ENCODE measurements around the gene C5orf47.
"Not testable (repeated sequence)": the region's sequence is repeated elsewhere in the genome, so short reads cannot be mapped to it uniquely, and the experiment has no call there.

The C5orf47 gene

GRCh38 chr5:173970878-173971650, 17.9 kb upstream of the C5orf47 start:
- no peak for DNase-seq

DNA sequence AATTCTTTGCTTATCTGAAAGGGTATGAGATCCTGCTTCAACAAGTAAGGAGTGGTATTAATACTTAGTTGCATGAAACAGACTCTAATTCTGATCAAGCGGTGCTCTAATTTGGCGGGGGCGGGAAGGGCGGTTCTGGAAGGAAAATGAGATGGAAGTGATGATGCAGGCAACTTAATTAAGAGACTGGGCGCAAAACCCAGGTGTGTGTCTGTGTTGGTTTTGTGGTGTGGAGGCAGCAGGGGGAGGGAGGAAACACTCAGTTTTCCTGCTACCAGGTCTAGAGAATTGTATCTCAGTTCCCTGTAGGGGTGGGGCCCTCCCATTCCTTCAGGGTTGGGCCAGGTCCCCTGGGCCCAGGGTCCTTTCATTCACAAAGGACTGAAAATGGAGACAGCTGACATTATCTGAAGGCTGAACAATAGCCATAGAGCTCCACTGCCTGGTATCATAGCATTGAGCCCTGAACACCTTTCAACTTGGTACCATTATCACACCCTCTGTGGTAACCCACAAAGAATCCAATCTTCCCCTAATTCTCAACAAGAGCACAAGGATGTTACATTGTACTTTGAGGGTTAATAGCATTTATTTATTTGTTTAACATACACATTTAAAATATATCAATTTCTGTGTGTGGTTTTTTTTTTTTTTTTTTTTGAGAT, 17.2 kb upstream of the C5orf47 start:
- DNase-seq: no peak

DNA sequence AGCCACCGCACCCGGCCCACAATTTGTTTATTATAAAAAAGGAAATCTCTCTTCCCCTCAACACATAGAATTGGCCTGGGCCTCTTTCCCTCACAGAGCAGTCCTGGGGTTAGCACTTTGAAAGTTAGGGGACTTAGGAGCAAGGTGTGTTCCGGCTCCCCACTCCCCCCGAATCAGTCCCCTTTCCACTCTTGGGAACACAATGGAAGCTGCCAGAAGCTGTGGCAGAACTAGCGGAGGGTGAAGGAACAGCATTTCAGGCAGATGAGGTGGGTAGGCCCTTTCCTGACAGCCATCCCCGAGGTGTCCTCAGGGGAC, 16.4 kb upstream of the C5orf47 start:
- DNase-seq: no peak

DNA sequence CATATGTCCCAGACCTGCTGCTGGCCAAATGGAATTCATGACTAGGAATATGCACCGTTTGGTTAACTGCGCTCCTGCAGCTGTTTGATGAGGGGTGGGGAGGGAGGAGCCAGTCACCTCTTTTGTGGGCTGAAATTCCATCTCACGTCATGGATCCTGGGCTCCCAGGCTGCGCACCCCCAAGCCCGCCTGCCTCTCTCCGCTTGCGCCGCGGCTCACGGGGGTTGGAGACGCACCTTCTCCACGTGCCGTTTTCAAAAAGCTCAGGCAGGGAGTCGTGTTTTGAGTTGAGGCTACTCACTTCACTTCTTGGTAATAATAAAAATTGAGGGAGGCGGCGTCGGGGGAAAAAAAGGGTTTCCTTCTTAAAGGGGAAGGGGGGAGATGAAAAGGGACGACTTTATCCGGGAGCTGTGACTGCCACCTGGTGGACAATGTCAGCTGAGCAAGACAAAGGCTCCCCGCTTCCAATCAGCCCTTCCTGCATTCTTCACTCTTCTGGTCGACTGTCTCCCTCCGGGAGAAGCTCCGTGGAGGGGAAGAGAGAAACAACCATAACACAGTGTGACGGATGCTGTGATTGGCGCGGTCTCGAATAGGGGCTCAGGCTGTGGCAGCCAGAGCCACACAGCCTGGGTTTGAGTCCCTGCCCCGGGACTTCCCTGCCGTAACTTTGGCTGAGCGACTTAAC, 15.9 kb upstream of the C5orf47 start:
- no peak for DNase-seq

- DNase-seq: no peak
These were observed 15.4 kb upstream of the C5orf47 start for GRCh38 chr5:173973616-173973969.

DNA sequence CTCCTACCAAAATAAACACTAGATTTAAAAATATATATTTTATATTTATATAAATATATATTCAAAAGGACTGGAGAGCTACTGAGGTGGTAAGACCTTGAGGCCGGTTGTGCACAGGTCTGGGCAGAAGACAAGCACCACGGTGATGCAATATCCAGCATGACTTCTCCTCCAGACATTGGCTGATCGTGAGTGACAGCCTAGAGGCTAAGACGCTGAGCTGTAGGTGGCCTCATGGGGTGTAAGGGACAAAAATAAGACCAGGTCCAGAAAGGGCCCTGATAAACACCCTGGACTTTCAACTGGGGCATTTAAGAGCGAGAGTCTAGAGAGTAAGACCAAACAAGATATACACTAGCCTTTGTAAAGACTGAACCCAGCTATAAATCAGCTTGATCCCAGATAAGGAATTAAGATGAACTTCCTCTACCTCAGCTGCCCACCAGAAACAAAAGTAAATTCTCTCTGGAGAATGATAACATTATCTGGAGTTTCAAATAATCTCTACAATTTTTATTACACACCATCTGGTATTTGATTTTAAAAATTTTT, 14.2 kb upstream of the C5orf47 start:
- no peak for DNase-seq

GRCh38 chr5:173981185-173981761, 7.7 kb upstream of the C5orf47 start:
- no peak for DNase-seq

GRCh38 chr5:173984218-173984617, 4.8 kb upstream of the C5orf47 start:
- peak; percentile 22 for DNase-seq

GRCh38 chr5:173989432-173990082, 587 bp downstream of the C5orf47 start:
- DNase-seq: no peak

- no peak for DNase-seq
These were observed 8.4 kb downstream of the C5orf47 start for GRCh38 chr5:173997331-173997730.

DNA sequence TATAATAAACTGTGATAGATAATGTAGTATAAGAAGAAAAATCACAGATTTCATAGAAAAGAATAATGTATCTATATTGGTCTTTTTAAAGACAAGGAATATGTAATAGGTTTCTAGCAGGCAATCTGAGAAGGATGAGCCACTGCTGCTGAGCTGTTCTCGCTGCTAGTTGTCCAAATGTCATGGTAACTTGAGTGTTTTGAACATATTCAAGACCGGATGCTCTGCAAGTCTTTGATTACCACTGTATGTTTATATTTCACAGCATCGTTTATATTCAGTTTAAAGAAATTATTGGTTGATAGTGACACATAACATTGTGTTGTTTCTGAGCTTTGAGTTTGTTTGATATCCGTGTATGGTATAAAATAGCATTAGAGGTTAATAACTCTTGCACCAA, 9.6 kb downstream of the C5orf47 start:
- no peak for DNase-seq

- no peak for DNase-seq
These were observed 11.1 kb downstream of the C5orf47 start for GRCh38 chr5:174000076-174000475.

DNA sequence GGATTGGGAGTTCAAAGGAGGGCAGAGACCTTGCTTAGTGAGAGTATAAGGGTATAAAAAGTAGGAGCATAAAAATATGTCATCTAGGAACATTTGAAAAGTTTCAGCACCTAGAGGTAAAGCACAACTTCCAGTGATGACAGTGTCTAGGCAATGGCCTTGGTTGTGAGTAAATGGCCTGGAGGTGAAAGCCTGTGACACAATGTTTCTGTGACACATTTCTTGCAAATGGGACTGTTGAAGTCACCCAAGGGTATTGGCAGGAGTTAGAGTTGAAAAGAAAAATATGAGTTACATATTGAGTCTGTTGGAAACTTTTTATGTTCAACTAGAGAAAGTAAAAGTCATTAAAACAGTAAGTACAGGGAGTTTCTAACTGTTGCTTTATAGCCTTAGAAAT, 14.8 kb downstream of the C5orf47 start:
- no peak for DNase-seq

- DNase-seq: no peak
These were observed 20.0 kb downstream of the C5orf47 start for GRCh38 chr5:174008922-174009321.

DNA sequence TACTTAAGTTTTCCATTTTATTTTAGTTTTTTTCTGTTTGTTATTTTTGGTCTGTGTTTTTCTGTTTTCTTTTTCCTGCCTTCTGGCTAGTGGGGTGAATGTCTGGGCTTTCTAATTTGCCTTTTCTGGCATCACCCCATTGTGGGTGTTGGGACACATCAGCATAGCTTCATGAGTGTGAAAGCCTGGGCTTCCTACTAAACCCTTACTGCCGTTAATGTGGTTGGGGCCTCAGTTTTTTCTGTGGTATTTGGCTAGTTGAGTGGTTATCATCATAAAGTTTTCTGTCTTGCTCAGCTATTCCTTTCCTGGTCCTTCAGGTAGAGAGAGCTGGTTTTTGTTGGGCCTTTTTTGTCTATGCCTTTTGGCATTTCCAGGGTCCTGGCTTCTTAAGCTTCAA, 21.4 kb downstream of the C5orf47 start:
- DNase-seq: no peak

DNA sequence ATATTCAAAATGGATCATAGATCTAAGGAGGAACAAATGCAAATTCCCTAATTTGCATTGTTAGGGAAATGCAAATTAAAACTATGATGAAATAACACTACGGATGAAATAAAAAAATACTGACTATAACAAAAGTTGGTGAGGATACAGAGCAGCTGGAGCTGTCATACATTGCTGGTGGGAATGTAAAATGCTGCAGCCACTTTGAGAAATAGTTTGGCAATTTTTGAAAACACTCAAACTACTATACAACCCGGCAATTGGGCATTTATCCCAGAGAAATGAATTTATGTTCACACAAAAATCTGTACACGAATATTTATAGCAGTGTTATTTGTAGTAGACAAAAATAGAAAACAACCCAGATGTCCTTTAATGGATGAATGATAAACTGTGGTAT, 22.5 kb downstream of the C5orf47 start:
- DNase-seq: no peak

DNA sequence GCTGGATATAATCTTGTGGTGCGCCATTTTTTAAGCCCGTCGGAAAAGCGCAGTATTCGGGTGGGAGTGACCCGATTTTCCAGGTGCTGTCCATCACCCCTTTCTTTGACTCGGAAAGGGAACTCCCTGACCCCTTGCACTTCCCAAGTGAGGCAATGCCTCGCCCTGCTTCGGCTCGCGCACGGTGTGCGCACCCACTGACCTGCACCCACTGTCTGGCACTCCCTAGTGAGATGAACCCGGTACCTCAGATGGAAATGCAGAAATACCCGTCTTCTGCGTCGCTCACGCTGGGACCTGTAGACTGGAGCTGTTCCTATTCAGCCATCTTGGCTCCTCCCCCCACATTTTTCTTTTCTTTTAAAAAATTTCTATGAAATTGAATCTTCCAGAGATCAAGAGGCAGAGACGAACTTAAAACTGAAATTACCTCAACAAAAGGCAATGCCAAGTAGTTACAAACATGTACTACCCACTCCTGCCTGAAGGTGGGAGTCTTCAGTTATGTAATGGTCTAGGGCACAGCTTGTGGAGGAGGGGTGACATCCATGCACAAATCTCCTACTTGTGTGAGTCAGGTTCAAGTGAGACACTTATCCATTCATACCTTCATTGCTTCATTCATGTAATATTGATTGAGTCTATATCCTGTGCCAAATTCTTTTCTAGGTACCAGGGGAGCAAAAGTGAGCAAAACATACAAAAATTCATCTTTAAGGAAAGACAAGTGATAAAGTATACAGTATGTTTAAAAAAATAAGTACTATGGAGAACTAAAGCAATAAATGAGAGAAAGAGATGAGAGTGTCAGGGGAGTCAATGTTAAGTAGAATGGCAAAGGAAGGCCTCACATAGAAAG, 31.3 kb downstream of the C5orf47 start:
- not testable (repeated sequence) for DNase-seq

DNA sequence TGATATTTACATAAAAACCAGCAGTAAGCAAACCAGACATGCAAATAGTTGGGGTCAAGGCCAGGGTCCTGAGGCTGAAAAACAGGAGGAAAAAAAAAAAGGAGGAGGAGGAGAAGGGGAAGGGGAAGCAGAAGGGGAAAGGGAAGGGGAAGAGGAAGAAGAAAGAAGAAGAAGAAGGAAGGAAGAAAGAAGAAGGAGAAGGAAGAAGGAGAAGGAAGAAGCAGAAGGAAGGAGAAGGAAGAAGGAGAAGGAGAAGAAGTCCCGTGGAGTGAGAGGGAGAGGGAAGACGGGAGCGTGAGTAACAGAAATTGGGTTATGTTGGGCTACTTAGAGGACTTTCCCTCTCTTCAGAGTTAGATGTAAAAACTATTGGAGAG, 31.9 kb downstream of the C5orf47 start:
- DNase-seq: no peak

- DNase-seq: no peak
These were observed 33.6 kb downstream of the C5orf47 start for GRCh38 chr5:174022384-174023095.

DNA sequence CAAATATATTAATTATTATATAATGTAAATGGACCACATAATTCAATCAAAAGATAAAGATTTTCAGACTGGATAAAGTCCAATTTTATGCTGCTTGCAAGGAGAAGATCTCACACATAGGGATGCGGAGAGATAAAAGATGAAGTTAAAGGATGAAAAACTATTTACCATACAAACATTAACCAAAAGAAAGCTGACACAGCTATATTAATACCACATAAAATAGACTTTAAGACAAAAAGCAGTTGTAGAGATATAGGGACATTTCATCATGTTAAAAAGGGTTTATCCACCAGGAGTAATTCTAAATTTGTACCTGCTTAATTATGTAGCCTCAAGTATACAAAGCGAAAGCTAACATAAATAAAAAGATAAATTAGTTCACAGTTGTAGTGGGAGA, 41.3 kb downstream of the C5orf47 start:
- DNase-seq: no peak

- DNase-seq: no peak
These were observed 55.7 kb downstream of the C5orf47 start for GRCh38 chr5:174044466-174045254.

Measured in NCI-H524 treated with DMSO at 0.1 percent for 48 hours (cell line).